Upper lobe of right lung (tissue), 1 donor: Measurements from ENCODE around the gene SNX32. TPM values are rescaled to one million over a fixed set of nuclear protein-coding genes. Genes with fewer than 3 reads are reported as not detected.
"Not testable (repeated sequence)": the region's sequence is repeated elsewhere in the genome, so short reads cannot be mapped to it uniquely, and the experiment has no call there.

Experiments
- ATAC-seq: fragments of 200-7000 bp; cut with Tn5 transposase; one replicate; pipeline ENCODE4 v1.9.1; 2020; ENCODE audit warnings: mild to moderate bottlenecking, moderate library complexity
- DNase-seq: peaks from one replicate; pipeline ENCODE4 v3.0.0-alpha.2; 2020
- H3K27ac ChIP-seq: fragments of 200-600 bp; one replicate; pipeline ENCODE4 v1.8.0; 2022
- H3K27me3 ChIP-seq: fragments of 200-600 bp; one replicate; pipeline ENCODE4 v1.8.0; 2022; ENCODE audit warnings: mild to moderate bottlenecking
- H3K36me3 ChIP-seq: fragments of 200-600 bp; one replicate; pipeline ENCODE4 v1.8.0; 2022
- H3K4me1 ChIP-seq: fragments of 200-600 bp; one replicate; pipeline ENCODE4 v1.8.0; 2022
- H3K4me3 ChIP-seq: fragments of 200-600 bp; one replicate; pipeline ENCODE4 v1.8.0; 2022; ENCODE audit warnings: mild to moderate bottlenecking
- H3K9me3 ChIP-seq: fragments of 200-600 bp; one replicate; pipeline ENCODE4 v1.8.0; 2022
- intact Hi-C: fragments of 100-400 bp; cut with DNase I; formaldehyde crosslinking; loops from one replicate; pipeline ENCODE4 v1.11.0; 2022
- total RNA-seq: library from RNA; stranded (reverse); fragmentation: NEBNext Ultra II Directional; extraction: Animal tissue kit (Norgen Biotek cat#: 25700); gene quantifications from one replicate; pipeline ENCODE4 v1.2.1, GENCODE V29; 2021
- TF ChIP-seq, protein P1 (sequence below): fragments of 200-600 bp; IDR thresholded peaks from one replicate; pipeline ENCODE4 v1.8.0; 2022; ENCODE audit warnings: antibody characterized with exemption
- donor health status: DM: no; HTN: yes; CAD: no; lungs with severe emphysema.

Gene SNX32
- total RNA-seq, 1 donor from 2014 or later = not detected

DNA sequence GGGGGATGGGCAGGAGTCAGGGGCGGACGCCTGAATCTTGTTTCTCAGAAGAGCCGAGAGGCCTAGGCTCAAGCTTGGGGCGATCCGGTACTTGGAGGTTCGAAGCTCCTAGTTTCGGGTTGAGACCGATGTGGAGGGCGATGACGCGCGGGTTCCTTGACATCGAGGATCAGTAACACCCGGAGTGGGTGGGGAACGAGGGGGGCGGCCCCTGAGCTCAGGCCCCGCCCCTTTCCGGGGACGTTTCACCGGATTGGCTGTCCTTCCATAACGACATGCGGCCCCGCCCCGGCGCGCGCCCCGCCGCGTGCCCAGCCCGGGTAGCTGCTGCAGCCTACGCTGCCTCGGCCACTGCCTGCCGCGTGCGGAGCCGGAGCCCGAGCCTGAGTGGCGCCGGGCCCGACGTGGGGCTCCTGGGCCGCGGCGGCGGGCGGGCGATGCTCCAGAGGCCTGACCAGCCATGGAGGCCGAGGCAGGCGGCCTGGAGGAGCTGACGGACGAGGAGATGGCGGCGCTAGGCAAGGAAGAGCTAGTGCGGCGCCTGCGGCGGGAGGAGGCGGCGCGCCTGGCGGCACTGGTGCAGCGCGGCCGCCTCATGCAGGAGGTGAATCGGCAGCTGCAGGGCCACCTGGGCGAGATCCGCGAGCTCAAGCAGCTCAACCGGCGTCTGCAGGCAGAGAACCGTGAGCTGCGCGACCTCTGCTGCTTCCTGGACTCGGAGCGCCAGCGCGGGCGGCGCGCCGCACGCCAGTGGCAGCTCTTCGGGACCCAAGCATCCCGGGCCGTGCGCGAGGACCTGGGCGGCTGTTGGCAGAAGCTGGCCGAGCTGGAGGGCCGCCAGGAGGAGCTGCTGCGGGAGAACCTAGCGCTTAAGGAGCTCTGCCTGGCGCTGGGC is 56.8 kb downstream of the SNX32 start, which contains the start of gene CCDC85B:
CCDC85B (plus strand) TSS at position 350 of the 895 bp plus-strand sequence; CDS start at position 461, 111 bp downstream.
- H3K9me3 ChIP-seq = no peaks in the 10 kb centered on the region
- H3K27ac ChIP-seq = peak within 1 kb of the TSS; percentile 96
- intact Hi-C loops = no loop called here
- H3K36me3 ChIP-seq = peaks cover 15% of the 10 kb centered on the region
- H3K27me3 ChIP-seq = no peaks in the 10 kb centered on the region
- ATAC-seq = peak; percentile 89
- peaks cover 52% of the 10 kb centered on the region for H3K4me1 ChIP-seq
- peak within 1 kb of the TSS; percentile 91 for H3K4me3 ChIP-seq
- DNase-seq = peak; percentile 99
- TF ChIP-seq, protein P1, sequence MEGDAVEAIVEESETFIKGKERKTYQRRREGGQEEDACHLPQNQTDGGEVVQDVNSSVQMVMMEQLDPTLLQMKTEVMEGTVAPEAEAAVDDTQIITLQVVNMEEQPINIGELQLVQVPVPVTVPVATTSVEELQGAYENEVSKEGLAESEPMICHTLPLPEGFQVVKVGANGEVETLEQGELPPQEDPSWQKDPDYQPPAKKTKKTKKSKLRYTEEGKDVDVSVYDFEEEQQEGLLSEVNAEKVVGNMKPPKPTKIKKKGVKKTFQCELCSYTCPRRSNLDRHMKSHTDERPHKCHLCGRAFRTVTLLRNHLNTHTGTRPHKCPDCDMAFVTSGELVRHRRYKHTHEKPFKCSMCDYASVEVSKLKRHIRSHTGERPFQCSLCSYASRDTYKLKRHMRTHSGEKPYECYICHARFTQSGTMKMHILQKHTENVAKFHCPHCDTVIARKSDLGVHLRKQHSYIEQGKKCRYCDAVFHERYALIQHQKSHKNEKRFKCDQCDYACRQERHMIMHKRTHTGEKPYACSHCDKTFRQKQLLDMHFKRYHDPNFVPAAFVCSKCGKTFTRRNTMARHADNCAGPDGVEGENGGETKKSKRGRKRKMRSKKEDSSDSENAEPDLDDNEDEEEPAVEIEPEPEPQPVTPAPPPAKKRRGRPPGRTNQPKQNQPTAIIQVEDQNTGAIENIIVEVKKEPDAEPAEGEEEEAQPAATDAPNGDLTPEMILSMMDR = no peak

DNA sequence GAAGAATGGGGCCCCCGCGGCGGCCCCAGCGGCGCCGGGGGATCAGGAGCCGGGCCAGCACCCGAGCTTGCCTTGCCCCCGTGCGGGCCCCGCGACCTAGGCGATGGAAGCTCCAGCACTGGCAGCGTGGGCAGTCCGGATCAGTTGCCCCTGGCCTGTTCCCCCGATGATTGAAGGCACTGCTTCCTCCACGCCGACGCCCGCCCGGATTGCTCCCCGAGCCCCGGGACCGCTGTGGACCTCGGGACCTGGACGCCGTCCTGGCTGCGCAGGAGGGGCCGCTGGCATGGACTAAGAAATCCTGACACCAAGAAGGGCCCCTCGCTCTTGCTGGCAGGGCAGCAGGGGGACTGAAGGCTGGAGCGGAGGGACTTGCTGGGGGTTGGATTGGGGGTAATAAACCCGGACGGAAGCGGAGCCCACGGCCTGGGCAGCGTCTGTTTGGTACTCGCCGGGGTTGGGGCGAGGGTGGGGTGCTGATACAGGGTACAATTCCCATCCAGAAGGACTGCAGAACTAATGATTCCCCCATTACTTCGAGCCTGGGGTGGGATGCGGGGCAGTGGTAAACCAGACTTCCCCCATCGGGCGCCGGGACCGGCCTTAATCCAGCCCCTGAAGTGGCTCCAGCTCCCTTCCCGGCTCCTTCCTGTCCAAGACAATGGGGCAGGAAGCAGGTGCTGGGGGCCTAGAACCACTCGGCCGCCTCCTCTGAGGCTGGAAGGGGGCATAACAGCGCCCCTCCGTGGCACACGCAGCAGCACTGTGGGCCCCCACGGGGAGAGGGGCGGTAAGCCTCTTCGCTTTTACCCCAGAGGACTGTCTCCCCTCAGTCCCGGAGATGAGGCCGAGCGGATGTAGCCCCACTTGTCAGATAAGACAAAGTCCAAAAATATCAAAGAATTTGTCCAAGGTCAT is 57.7 kb downstream of the SNX32 start:
- intact Hi-C loops = no loop called here
- peaks cover 8% of the 10 kb centered on the region for H3K36me3 ChIP-seq
- H3K4me1 ChIP-seq = peaks cover 52% of the 10 kb centered on the region
- H3K27me3 ChIP-seq = no peaks in the 10 kb centered on the region
- no peaks in the 10 kb centered on the region for H3K9me3 ChIP-seq
- peak overlapping the region; percentile 96 for H3K27ac ChIP-seq
- ATAC-seq (no peak), DNase-seq (no peak)
- TF ChIP-seq, protein P1 = peak; percentile 37
- peak overlapping the region; percentile 91 for H3K4me3 ChIP-seq

DNA sequence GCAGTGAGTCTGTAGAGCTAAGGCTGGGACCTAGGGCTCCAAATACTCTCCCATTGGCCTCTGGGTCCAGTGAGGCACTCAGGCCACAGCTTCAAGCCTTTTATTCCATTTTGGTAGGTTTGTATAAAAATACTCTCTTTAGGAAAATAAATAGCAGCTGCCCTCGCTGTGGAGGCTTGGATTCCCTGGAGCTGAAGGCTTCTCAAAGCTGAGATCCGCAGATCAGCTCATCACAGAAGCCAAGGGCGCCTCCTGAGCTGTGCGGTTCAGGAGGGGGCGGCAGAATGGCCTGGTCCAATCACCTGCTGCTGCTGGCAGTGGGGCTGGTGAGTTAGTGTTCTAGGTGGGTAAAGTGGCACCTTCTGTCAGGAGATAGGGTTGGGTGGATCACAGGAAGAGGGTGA is 58.4 kb downstream of the SNX32 start:
- ATAC-seq, DNase-seq, H3K9me3 ChIP-seq, intact Hi-C loops, H3K36me3 ChIP-seq, H3K27me3 ChIP-seq: not testable (repeated sequence)
- Histone ChIP-seq H3K4me1 (peaks cover 48% of the 10 kb centered on the region), H3K4me3 (peak overlapping the region; percentile 91), H3K27ac (peak overlapping the region; percentile 96)

DNA sequence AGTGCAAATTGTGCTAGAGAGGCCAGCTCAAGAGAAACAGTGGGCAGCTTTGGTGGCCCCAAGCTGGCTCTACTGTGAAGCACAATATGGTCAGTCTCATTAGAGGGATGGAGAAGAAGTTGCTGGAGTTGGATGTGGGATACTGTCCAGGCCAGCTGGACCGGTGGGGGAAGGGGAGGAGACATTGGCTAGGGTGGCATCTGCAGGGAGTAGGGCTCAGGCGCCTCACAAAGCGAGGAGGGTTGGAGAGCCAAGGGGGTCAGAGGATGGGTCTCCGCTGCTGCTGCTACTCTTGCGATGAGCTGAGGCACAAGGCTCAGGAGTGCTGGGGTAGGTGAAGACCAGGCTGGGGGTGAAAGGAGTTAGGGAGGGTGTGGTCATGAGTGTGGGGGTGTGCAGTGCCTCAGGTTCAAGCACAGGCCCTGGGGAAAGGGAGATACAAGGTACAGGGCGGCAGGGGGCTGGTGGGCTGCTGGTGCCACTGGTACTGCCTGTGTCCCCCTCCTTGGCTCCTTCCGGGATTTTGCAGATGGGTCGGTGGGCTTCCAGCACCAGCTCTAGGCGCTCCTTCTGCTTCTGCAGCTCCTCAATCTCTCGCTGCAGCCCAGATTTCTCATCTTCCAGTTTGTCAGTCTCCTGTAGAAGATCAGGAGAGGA is 59.0 kb downstream of the SNX32 start:
- no peak for ATAC-seq
- peak overlapping the region; percentile 96 for H3K27ac ChIP-seq
- peaks cover 42% of the 10 kb centered on the region for H3K4me1 ChIP-seq

DNA sequence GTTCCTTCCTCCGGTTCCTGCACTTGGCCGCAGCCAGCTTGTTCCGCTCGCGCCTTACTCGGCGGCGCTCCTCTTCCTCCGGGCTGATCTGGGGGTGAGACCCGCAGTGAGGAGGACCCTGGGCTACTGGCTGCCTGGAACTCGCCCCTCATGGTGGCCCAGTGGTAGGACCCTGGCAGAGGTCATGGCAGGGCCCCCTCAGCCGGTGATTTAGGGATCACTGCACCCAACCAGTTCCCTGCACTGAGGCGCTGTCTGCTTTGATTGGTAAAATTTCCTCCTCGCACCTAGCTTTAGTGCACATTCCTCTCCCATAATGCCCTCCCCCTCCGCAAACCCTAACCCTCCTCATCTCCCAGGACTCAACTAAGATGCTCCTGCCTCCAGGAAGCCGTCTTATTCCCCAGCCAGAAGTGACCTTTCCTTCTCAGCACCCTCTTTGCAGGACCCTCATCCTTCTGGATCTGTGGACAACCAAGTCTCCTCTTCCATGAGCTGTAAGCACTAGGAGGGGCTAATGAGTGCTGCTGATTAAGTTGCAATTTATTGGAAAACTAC is 60.4 kb downstream of the SNX32 start:
- H3K9me3 ChIP-seq = no peaks in the 10 kb centered on the region
- H3K36me3 ChIP-seq = no peaks in the 10 kb centered on the region
- peaks cover 48% of the 10 kb centered on the region for H3K4me1 ChIP-seq
- H3K27ac ChIP-seq = peak overlapping the region; percentile 87
- H3K27me3 ChIP-seq = no peaks in the 10 kb centered on the region
- no peak for DNase-seq
- ATAC-seq = peak; percentile 2
- intact Hi-C loops = no loop called here
- peak overlapping the region; percentile 91 for H3K4me3 ChIP-seq
- TF ChIP-seq, protein P1 = no peak

More for the DNA sequence above, 59.0 kb downstream of the SNX32 start:
- intact Hi-C loops = no loop called here
- Histone ChIP-seq H3K9me3 (no peaks in the 10 kb centered on the region), H3K36me3 (no peaks in the 10 kb centered on the region), H3K4me3 (peak overlapping the region; percentile 91), H3K27me3 (no peaks in the 10 kb centered on the region)
- TF ChIP-seq, protein P1 = no peak
- DNase-seq = no peak
